NCI-H2227 (cell line): ENCODE measurements around the gene HIVEP3.

Source experiments
- DNase-seq: peaks from one replicate; lab custom pipeline; 2025; ENCODE audit not compliant: unreplicated experiment; lab: John Stamatoyannopoulos, UW

HIVEP3 gene

GRCh38 chr1:41766041-41766440, 152.7 kb downstream of the HIVEP3 start:
- DNase-seq, result no peak

GRCh38 chr1:41765152-41765551, 153.6 kb downstream of the HIVEP3 start:
- DNase-seq, result no peak

- no peak for DNase-seq
These were observed 154.1 kb downstream of the HIVEP3 start for GRCh38 chr1:41764656-41765055.

- DNase-seq, result no peak
These were observed 155.9 kb downstream of the HIVEP3 start for GRCh38 chr1:41762777-41763176.

GRCh38 chr1:41762251-41762650, 156.5 kb downstream of the HIVEP3 start:
- DNase-seq, result no peak

DNA sequence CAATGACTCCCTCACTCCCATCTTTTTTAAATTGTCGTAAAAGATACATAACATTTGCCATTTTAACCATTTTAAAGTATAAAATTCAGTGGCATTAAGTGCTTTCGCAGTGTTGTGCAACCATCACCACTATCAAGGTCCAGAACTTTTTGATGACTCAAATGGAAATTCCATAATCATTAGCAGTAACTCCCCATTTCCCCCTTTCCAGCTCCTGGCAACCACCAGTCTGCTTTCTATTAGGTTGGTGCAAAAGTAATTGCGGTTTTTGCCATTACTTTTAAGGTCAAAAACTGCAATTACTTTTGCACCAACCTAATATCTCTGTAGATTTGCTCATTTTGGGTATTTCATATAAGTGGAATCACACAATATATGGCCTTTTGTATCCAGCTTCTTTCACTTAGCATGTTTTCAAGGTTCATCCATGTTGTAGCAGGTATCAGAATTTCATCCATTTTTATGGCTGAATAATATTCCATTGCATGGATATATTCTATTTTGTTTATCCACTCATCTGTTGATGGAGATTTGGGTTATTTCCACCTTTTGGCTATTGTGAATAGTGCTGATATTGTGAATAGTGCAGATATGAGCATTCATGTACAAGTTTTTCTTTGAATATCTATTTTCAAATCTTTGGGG, 159.7 kb downstream of the HIVEP3 start:
- no peak for DNase-seq

DNA sequence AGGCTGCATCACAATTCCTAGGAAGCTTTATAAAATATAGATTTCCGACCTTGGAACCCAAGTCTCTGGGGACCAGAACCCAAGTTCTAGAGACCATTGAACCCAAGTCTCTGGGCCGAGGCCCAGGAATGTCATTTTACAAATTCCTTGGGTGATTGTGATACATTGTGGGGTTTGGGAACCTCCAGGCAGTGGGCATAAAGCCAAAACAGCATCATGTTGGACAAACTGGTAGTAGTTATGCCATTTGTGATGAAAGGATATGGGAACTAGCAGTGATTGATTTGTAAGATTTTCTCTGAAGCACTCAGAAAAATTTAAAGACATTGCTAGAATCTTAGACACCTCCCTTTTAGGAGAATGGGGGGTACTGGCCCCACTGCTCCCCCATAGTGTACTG, 160.2 kb downstream of the HIVEP3 start:
- no peak for DNase-seq

- DNase-seq, result no peak
These were observed 164.2 kb downstream of the HIVEP3 start for GRCh38 chr1:41754540-41754939.

GRCh38 chr1:41752514-41753170, 166.1 kb downstream of the HIVEP3 start:
- DNase-seq, result no peak

GRCh38 chr1:41751804-41752513, 166.8 kb downstream of the HIVEP3 start:
- DNase-seq, result no peak

DNA sequence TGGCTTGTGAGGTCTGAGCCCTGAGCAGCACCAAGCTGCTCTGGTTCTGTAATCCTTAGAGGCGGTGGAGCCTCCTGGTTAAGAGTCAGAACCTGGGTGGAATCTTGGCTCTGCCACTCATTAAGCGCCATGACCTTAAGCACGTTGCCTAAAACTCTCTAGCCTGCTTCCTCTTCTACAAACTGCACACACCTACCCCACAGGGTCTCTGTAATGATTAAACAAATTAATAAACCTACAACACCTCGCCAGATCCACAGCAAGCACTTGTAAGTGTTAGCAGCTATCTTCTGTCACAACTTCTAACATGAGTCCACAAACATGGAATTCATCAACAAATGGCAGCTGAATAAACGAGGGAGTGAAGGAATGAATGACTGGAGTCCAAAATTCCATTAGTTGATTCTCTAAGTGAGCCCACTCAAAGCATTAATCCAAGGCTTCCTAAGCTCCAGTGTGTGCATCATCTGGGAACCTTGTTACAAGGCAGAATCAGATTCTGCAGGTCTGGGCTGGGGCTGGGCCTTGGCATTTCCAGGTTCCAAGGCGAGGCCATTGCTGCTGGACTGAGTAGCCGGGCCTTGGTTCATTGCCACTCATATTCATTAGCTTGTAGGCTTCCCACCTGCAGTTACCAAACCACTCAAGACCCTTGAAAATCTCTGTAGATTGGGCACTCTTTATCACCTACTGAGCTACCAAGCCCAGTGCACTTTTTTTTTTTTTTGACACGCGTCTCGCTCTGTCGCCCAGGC, 168.6 kb downstream of the HIVEP3 start:
- DNase-seq, result no peak

- DNase-seq, result no peak
These were observed 173.7 kb downstream of the HIVEP3 start for GRCh38 chr1:41745022-41745421.

GRCh38 chr1:41743366-41743765, 175.4 kb downstream of the HIVEP3 start:
- DNase-seq, result no peak

GRCh38 chr1:41742219-41742618, 176.5 kb downstream of the HIVEP3 start:
- DNase-seq, result peak; percentile 32

- no peak for DNase-seq
These were observed 177.5 kb downstream of the HIVEP3 start for GRCh38 chr1:41741244-41741643.

- DNase-seq, result no peak
These were observed 178.0 kb downstream of the HIVEP3 start for GRCh38 chr1:41740630-41741239.

DNA sequence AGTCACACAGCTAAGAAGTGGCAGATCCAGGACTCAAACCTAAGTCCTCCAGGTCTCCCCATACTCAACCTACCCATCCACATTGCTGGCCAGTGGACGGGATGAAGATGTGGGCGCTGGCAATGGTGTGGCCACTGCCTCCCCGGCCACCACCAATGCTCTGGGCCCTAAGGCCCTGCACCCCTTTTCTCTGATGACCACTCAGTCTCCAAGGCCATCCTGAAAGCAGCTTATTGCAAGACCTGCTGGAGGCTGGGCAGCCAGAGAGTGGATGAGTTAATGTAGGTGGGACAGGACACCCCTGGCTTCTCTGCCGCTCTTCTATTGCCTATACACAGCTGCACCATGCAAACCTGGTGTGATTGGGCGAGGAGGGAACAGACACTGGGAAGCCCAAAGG, 178.7 kb downstream of the HIVEP3 start:
- no peak for DNase-seq

DNA sequence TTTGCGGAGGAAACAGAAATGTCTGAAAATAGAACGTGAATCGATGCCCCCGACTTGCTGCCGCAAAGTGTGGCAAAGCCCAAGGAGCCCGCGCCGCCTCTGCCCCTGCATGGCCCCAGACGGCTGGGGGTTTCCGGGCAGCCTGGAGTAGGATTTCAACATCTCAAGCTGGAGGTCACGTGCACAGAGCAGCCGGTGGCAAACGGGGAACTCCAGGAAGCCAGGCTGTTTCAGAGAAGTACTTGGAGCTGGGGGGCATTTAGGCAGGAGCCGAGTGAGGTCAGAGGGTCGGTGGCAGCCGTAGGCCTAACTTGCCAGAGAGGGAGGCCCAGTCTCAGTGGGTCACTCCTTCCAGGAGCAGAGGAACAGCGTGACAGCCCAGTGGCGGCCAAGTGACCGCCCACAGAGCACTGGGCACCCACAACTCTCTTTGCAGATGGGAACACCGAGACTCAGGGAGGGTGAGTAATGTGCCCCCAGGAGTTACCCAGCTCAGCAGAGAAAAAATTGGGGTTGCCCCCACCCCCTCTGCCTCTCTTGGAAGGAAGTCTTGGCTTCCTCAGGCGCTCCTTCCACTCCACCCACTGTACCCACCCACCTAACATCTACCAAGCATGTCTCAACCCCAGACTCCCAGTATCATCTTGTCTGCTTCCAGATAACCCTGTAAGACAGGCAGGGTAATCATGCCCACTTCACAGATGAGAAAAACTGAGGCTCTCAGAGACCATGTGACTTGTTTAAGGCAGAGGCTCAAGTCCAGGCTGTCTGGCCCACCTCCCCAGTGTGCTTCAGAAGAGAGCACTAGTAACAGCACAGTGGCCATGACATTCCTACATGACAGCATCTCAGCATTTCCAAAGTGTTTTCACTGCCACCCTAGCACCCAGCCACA, 179.4 kb downstream of the HIVEP3 start:
- DNase-seq, result no peak

DNA sequence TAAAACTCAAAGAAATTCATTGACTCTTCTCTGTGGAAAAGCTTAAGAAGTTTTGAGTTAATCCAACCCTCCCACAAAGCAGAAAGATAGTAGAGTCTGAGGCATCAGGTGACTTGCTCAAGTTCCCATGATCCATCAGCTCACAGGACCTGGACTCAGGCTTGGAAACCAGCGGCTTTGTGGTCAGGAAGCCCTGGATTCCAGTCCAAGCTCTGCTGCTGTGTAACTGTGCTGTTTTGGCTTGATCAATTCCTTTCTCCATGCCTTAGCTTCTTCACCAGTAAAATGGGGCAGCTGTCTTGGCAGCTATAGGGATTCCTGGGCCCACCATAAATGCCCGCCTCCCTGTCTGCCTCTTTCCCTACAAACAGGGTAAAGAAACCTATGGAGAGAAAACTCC, 180.2 kb downstream of the HIVEP3 start:
- DNase-seq, result no peak

- DNase-seq, result no peak
These were observed 180.7 kb downstream of the HIVEP3 start for GRCh38 chr1:41738006-41738405.
